Neural progenitor cell (in vitro differentiated cells): ENCODE results near the gene LEPR.

Experiments
- EZH2 ChIP-seq: fragments of 200-600 bp; sonication (generic); IDR thresholded peaks from 2 replicates; pipeline ENCODE4 v1.6.1; 2017; ENCODE audit warnings: antibody characterized with exemption, mild to moderate bottlenecking, moderate library complexity
- TF ChIP-seq, protein P1 (sequence below): fragments of 200-600 bp; sonication (generic); IDR thresholded peaks from 2 replicates; pipeline ENCODE4 v1.5.1; 2017; ENCODE audit warnings: antibody characterized with exemption, mild to moderate bottlenecking

GRCh38 chr1:65456481-65456880, 36.0 kb downstream of the LEPR start:
- TF ChIP-seq, protein P1, sequence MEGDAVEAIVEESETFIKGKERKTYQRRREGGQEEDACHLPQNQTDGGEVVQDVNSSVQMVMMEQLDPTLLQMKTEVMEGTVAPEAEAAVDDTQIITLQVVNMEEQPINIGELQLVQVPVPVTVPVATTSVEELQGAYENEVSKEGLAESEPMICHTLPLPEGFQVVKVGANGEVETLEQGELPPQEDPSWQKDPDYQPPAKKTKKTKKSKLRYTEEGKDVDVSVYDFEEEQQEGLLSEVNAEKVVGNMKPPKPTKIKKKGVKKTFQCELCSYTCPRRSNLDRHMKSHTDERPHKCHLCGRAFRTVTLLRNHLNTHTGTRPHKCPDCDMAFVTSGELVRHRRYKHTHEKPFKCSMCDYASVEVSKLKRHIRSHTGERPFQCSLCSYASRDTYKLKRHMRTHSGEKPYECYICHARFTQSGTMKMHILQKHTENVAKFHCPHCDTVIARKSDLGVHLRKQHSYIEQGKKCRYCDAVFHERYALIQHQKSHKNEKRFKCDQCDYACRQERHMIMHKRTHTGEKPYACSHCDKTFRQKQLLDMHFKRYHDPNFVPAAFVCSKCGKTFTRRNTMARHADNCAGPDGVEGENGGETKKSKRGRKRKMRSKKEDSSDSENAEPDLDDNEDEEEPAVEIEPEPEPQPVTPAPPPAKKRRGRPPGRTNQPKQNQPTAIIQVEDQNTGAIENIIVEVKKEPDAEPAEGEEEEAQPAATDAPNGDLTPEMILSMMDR = no peak
- TF ChIP-seq EZH2 = no peak
